Measurements from ENCODE around the gene MEPE. TPM values are rescaled to one million over a fixed set of nuclear protein-coding genes. Genes with fewer than 3 reads are reported as not detected.

The MEPE gene
- total and polyA plus RNA-seq, 4 donors, result 0.06 to 1.4 (median 0.21) TPM; not detected in 1

- no peaks in the 10 kb centered on the region for H3K27me3 ChIP-seq (ENCODE audit: control insufficient read depth, insufficient read depth, low read length)
- H3K27ac ChIP-seq (ENCODE audit: low read depth, low read length), result peak overlapping the region; percentile 25
- H3K4me3 ChIP-seq (ENCODE audit: low read depth, low read length), result no peak overlapping the region
- peak in 5 of 6 donors; percentile 10 to 76 (median 26) for DNase-seq (ENCODE audit: low read depth in 4 of 6, low spot score in 6 of 6)
- H3K9me3 ChIP-seq (ENCODE audit: control insufficient read depth, insufficient read depth, low read length), result no peaks in the 10 kb centered on the region
- peaks cover 3% of the 10 kb centered on the region for H3K4me1 ChIP-seq (ENCODE audit: control insufficient read depth, insufficient read depth, low read length)
- no peaks in the 10 kb centered on the region for H3K36me3 ChIP-seq (ENCODE audit: control insufficient read depth, insufficient read depth, low read length)
- 38% methylated on average over 2 of the region's 7 CpGs for WGBS (ENCODE audit: insufficient coverage)
These were observed 6.3 kb downstream of the MEPE start for GRCh38 chr4:87838890-87839591.

GRCh38 chr4:87839592-87839946 lies 6.8 kb downstream of the MEPE start:
- H3K27me3 ChIP-seq (ENCODE audit: control insufficient read depth, insufficient read depth, low read length), result no peaks in the 10 kb centered on the region
- no peaks in the 10 kb centered on the region for H3K9me3 ChIP-seq (ENCODE audit: control insufficient read depth, insufficient read depth, low read length)
- WGBS (ENCODE audit: insufficient coverage), result no CpG with 5 or more reads among the region's 1 CpG
- peak overlapping the region; percentile 25 for H3K27ac ChIP-seq (ENCODE audit: low read depth, low read length)
- DNase-seq (ENCODE audit: low read depth in 4 of 6, low spot score in 6 of 6), result no peak
- H3K36me3 ChIP-seq (ENCODE audit: control insufficient read depth, insufficient read depth, low read length), result no peaks in the 10 kb centered on the region
- H3K4me3 ChIP-seq (ENCODE audit: low read depth, low read length), result no peak overlapping the region
- H3K4me1 ChIP-seq (ENCODE audit: control insufficient read depth, insufficient read depth, low read length), result peaks cover 3% of the 10 kb centered on the region

- Histone ChIP-seq H3K4me1 (ENCODE audit: control insufficient read depth, insufficient read depth, low read length) (peaks cover 3% of the 10 kb centered on the region), H3K27ac (ENCODE audit: low read depth, low read length) (peak overlapping the region; percentile 17), H3K36me3 (ENCODE audit: control insufficient read depth, insufficient read depth, low read length) (no peaks in the 10 kb centered on the region), H3K4me3 (ENCODE audit: low read depth, low read length) (no peak overlapping the region), H3K9me3 (ENCODE audit: control insufficient read depth, insufficient read depth, low read length) (no peaks in the 10 kb centered on the region), H3K27me3 (ENCODE audit: control insufficient read depth, insufficient read depth, low read length) (no peaks in the 10 kb centered on the region)
- no CpG with 5 or more reads among the region's 3 CpGs for WGBS (ENCODE audit: insufficient coverage)
- DNase-seq (ENCODE audit: low read depth in 4 of 6, low spot score in 6 of 6), result peak in 1 of 6 donors; percentile 11
These were observed 7.4 kb downstream of the MEPE start for GRCh38 chr4:87840149-87840548.

GRCh38 chr4:87843936-87844335 lies 11.2 kb downstream of the MEPE start:
- Histone ChIP-seq H3K27ac (ENCODE audit: low read depth, low read length) (no peak overlapping the region), H3K36me3 (ENCODE audit: control insufficient read depth, insufficient read depth, low read length) (no peaks in the 10 kb centered on the region), H3K4me1 (ENCODE audit: control insufficient read depth, insufficient read depth, low read length) (peaks cover 3% of the 10 kb centered on the region), H3K9me3 (ENCODE audit: control insufficient read depth, insufficient read depth, low read length) (no peaks in the 10 kb centered on the region), H3K27me3 (ENCODE audit: control insufficient read depth, insufficient read depth, low read length) (no peaks in the 10 kb centered on the region), H3K4me3 (ENCODE audit: low read depth, low read length) (no peak overlapping the region)
- 100% methylated on average over 1 of the region's 3 CpGs for whole genome bisulfite sequencing (ENCODE audit: insufficient coverage)
- DNase-seq (ENCODE audit: low read depth in 4 of 6, low spot score in 6 of 6), result peak in 1 of 6 donors; percentile 81

GRCh38 chr4:87844452-87844851 lies 11.7 kb downstream of the MEPE start:
- Histone ChIP-seq H3K27ac (ENCODE audit: low read depth, low read length) (no peak overlapping the region), H3K36me3 (ENCODE audit: control insufficient read depth, insufficient read depth, low read length) (no peaks in the 10 kb centered on the region), H3K4me1 (ENCODE audit: control insufficient read depth, insufficient read depth, low read length) (peaks cover 3% of the 10 kb centered on the region), H3K9me3 (ENCODE audit: control insufficient read depth, insufficient read depth, low read length) (no peaks in the 10 kb centered on the region), H3K4me3 (ENCODE audit: low read depth, low read length) (no peak overlapping the region), H3K27me3 (ENCODE audit: control insufficient read depth, insufficient read depth, low read length) (no peaks in the 10 kb centered on the region)
- 60% methylated on average over 1 of the region's 1 CpG for WGBS (ENCODE audit: insufficient coverage)
- DNase-seq (ENCODE audit: low read depth in 4 of 6, low spot score in 6 of 6), result no peak

- H3K9me3 ChIP-seq (ENCODE audit: control insufficient read depth, insufficient read depth, low read length), result no peaks in the 10 kb centered on the region
- no peaks in the 10 kb centered on the region for H3K36me3 ChIP-seq (ENCODE audit: control insufficient read depth, insufficient read depth, low read length)
- H3K4me3 ChIP-seq (ENCODE audit: low read depth, low read length), result no peak overlapping the region
- no peaks in the 10 kb centered on the region for H3K4me1 ChIP-seq (ENCODE audit: control insufficient read depth, insufficient read depth, low read length)
- no peak for DNase-seq (ENCODE audit: low read depth in 4 of 6, low spot score in 6 of 6)
- WGBS (ENCODE audit: insufficient coverage), result 100% methylated on average over 3 of the region's 5 CpGs
- no peaks in the 10 kb centered on the region for H3K27me3 ChIP-seq (ENCODE audit: control insufficient read depth, insufficient read depth, low read length)
- H3K27ac ChIP-seq (ENCODE audit: low read depth, low read length), result no peak overlapping the region
These were observed 13.5 kb downstream of the MEPE start for GRCh38 chr4:87846226-87846625.

GRCh38 chr4:87848622-87849351 lies 16.0 kb downstream of the MEPE start:
- DNase-seq (ENCODE audit: low read depth in 4 of 6, low spot score in 6 of 6), result peak; percentile 29 to 90 (median 50)

GRCh38 chr4:87849612-87850011 lies 16.8 kb downstream of the MEPE start:
- H3K36me3 ChIP-seq (ENCODE audit: control insufficient read depth, insufficient read depth, low read length), result no peaks in the 10 kb centered on the region
- H3K4me1 ChIP-seq (ENCODE audit: control insufficient read depth, insufficient read depth, low read length), result no peaks in the 10 kb centered on the region
- no peak overlapping the region for H3K4me3 ChIP-seq (ENCODE audit: low read depth, low read length)
- no peaks in the 10 kb centered on the region for H3K27me3 ChIP-seq (ENCODE audit: control insufficient read depth, insufficient read depth, low read length)
- no CpG with 5 or more reads among the region's 4 CpGs for WGBS (ENCODE audit: insufficient coverage)
- H3K9me3 ChIP-seq (ENCODE audit: control insufficient read depth, insufficient read depth, low read length), result no peaks in the 10 kb centered on the region
- DNase-seq (ENCODE audit: low read depth in 4 of 6, low spot score in 6 of 6), result no peak
- peak overlapping the region; percentile 47 for H3K27ac ChIP-seq (ENCODE audit: low read depth, low read length)

More at GRCh38 chr4:87848622-87849351, 16.0 kb downstream of the MEPE start:
- H3K4me1 ChIP-seq (ENCODE audit: control insufficient read depth, insufficient read depth, low read length), result no peaks in the 10 kb centered on the region
- no peaks in the 10 kb centered on the region for H3K27me3 ChIP-seq (ENCODE audit: control insufficient read depth, insufficient read depth, low read length)
- H3K9me3 ChIP-seq (ENCODE audit: control insufficient read depth, insufficient read depth, low read length), result no peaks in the 10 kb centered on the region
- H3K36me3 ChIP-seq (ENCODE audit: control insufficient read depth, insufficient read depth, low read length), result no peaks in the 10 kb centered on the region
- peak overlapping the region; percentile 37 for H3K4me3 ChIP-seq (ENCODE audit: low read depth, low read length)
- WGBS (ENCODE audit: insufficient coverage), result 9% methylated on average over 7 of the region's 15 CpGs
- H3K27ac ChIP-seq (ENCODE audit: low read depth, low read length), result no peak overlapping the region

- no peaks in the 10 kb centered on the region for H3K9me3 ChIP-seq (ENCODE audit: control insufficient read depth, insufficient read depth, low read length)
- H3K27me3 ChIP-seq (ENCODE audit: control insufficient read depth, insufficient read depth, low read length), result no peaks in the 10 kb centered on the region
- no peak overlapping the region for H3K27ac ChIP-seq (ENCODE audit: low read depth, low read length)
- no peak overlapping the region for H3K4me3 ChIP-seq (ENCODE audit: low read depth, low read length)
- no peaks in the 10 kb centered on the region for H3K36me3 ChIP-seq (ENCODE audit: control insufficient read depth, insufficient read depth, low read length)
- DNase-seq (ENCODE audit: low read depth in 4 of 6, low spot score in 6 of 6), result no peak
- WGBS (ENCODE audit: insufficient coverage), result 83% methylated on average over 1 of the region's 8 CpGs
- H3K4me1 ChIP-seq (ENCODE audit: control insufficient read depth, insufficient read depth, low read length), result no peaks in the 10 kb centered on the region
These were observed 18.6 kb downstream of the MEPE start for GRCh38 chr4:87851332-87851731.

- DNase-seq (ENCODE audit: low read depth in 4 of 6, low spot score in 6 of 6), result no peak
- Histone ChIP-seq H3K9me3 (ENCODE audit: control insufficient read depth, insufficient read depth, low read length) (no peaks in the 10 kb centered on the region), H3K4me1 (ENCODE audit: control insufficient read depth, insufficient read depth, low read length) (no peaks in the 10 kb centered on the region), H3K27ac (ENCODE audit: low read depth, low read length) (no peak overlapping the region), H3K4me3 (ENCODE audit: low read depth, low read length) (no peak overlapping the region), H3K27me3 (ENCODE audit: control insufficient read depth, insufficient read depth, low read length) (no peaks in the 10 kb centered on the region), H3K36me3 (ENCODE audit: control insufficient read depth, insufficient read depth, low read length) (no peaks in the 10 kb centered on the region)
- WGBS (ENCODE audit: insufficient coverage), result 59% methylated on average over 2 of the region's 4 CpGs
These were observed 19.2 kb downstream of the MEPE start for GRCh38 chr4:87851953-87852352.
